IMR-90 (cell line): ENCODE results near the gene CEACAM21. TPM values are rescaled to one million over a fixed set of nuclear protein-coding genes. Genes with fewer than 3 reads are reported as not detected.

Experiments
- ATAC-seq: fragments of 200-7000 bp; cut with Tn5 transposase; 2 replicates; pipeline ENCODE4 v1.9.1; 2020; ENCODE audit warnings: low read depth, mild to moderate bottlenecking, moderate library complexity
- BruUV-seq: library from RNA; stranded (reverse); fragments of 400-500 nt; replicated peaks from 2 replicates; lab custom pipeline; 2021; lab: Mats Ljungman, UMichigan
- CTCF ChIA-PET: fragments of 300-600 bp; formaldehyde crosslinking; extraction: SDS; loops from one replicate; lab custom pipeline; 2021; ENCODE audit warnings: antibody characterized with exemption; lab: Yijun Ruan, JAX
- POLR2A ChIA-PET: fragments of 300-600 bp; sonication (Branson Sonifier 250); formaldehyde crosslinking; loops from one replicate; lab custom pipeline; 2022; ENCODE audit warnings: antibody characterized with exemption; ENCODE audit not compliant: unreplicated experiment; lab: Charles Lee
- DNase-seq: peaks from one replicate; pipeline ENCODE4 v3.0.0; 2013
- H2AFZ ChIP-seq: replicated peaks from 2 replicates; pipeline ENCODE3; 2013; ENCODE audit warnings: low read length, mild to moderate bottlenecking; ENCODE audit not compliant: poor library complexity
- H2AK5ac ChIP-seq: 2 replicates; pipeline ENCODE4 v1.6.1; 2013; ENCODE audit warnings: low read depth, low read length, inconsistent platforms
- H2AK9ac ChIP-seq: replicated peaks from 2 replicates; pipeline ENCODE3; 2013; ENCODE audit warnings: mild to moderate bottlenecking, low read depth, low read length, moderate library complexity; ENCODE audit not compliant: poor library complexity
- H2BK120ac ChIP-seq: 2 replicates; pipeline ENCODE4 v1.6.1; 2013; ENCODE audit warnings: low read depth, low read length, inconsistent platforms
- H2BK15ac ChIP-seq: 3 replicates; pipeline ENCODE4 v1.6.1; 2013; ENCODE audit warnings: low read depth, low read length, inconsistent platforms
- H2BK20ac ChIP-seq: 2 replicates; pipeline ENCODE4 v1.6.1; 2013; ENCODE audit warnings: low read depth, mild to moderate bottlenecking, inconsistent platforms, low read length, moderate library complexity
- H2BK5ac ChIP-seq: 2 replicates; pipeline ENCODE4 v1.6.1; 2013; ENCODE audit warnings: mild to moderate bottlenecking, low read depth, low read length, inconsistent platforms; ENCODE audit not compliant: poor library complexity, severe bottlenecking
- H3K14ac ChIP-seq: replicated peaks from 2 replicates; pipeline ENCODE4 v1.6.1; 2013; ENCODE audit warnings: low read depth, low read length, inconsistent platforms
- H3K18ac ChIP-seq: 2 replicates; pipeline ENCODE4 v1.6.1; 2013; ENCODE audit warnings: low read depth, low read length, control low read depth
- H3K23ac ChIP-seq: 2 replicates; pipeline ENCODE4 v1.6.1; 2013; ENCODE audit warnings: low read depth, low read length, inconsistent platforms
- H3K27ac ChIP-seq: 2 replicates; pipeline ENCODE4 v1.5.1; 2013; ENCODE audit warnings: mild to moderate bottlenecking, control low read depth, low read length; ENCODE audit not compliant: insufficient read depth
- H3K27me3 ChIP-seq: 2 replicates; pipeline ENCODE4 v1.6.1; 2013; ENCODE audit warnings: low read length; ENCODE audit not compliant: control insufficient read depth, insufficient read depth
- H3K36me3 ChIP-seq: 2 replicates; pipeline ENCODE4 v1.6.1; 2013; ENCODE audit warnings: low read length, mixed read lengths; ENCODE audit not compliant: control insufficient read depth, insufficient read depth
- H3K4ac ChIP-seq: 2 replicates; pipeline ENCODE4 v1.6.1; 2013; ENCODE audit warnings: low read depth, low read length, inconsistent platforms
- H3K4me1 ChIP-seq: 2 replicates; pipeline ENCODE4 v1.6.1; 2013; ENCODE audit warnings: low read length, mixed read lengths; ENCODE audit not compliant: control insufficient read depth, insufficient read depth
- H3K4me2 ChIP-seq: 2 replicates; pipeline ENCODE4 v1.6.1; 2013; ENCODE audit warnings: low read depth, mild to moderate bottlenecking, control low read depth, low read length, moderate library complexity
- H3K4me3 ChIP-seq: 2 replicates; pipeline ENCODE4 v1.5.1; 2013; ENCODE audit warnings: low read depth, mild to moderate bottlenecking, control low read depth, low read length, moderate library complexity; ENCODE audit not compliant: insufficient read depth
- H3K56ac ChIP-seq: 2 replicates; pipeline ENCODE4 v1.6.1; 2013; ENCODE audit warnings: low read length, inconsistent platforms; ENCODE audit not compliant: insufficient read depth; ENCODE audit errors: extremely low read depth
- H3K79me1 ChIP-seq, 2 experiments: 2 replicates each; pipeline ENCODE4 v1.6.1; 2013; ENCODE audit warnings: low read length in 2 of 2, inconsistent platforms in 1 of 2, low read depth in 1 of 2
- H3K9ac ChIP-seq: 2 replicates; pipeline ENCODE4 v1.6.1; 2013; ENCODE audit warnings: low read depth, low read length, control low read depth
- H3K9me1 ChIP-seq: 2 replicates; pipeline ENCODE4 v1.6.1; 2013; ENCODE audit warnings: low read length, inconsistent platforms; ENCODE audit not compliant: insufficient read depth
- H3K9me3 ChIP-seq: 2 replicates; pipeline ENCODE4 v1.6.1; 2013; ENCODE audit warnings: low read length; ENCODE audit not compliant: control insufficient read depth, insufficient read depth
- H4K20me1 ChIP-seq: 2 replicates; pipeline ENCODE4 v1.6.1; 2013; ENCODE audit warnings: low read length, inconsistent platforms; ENCODE audit not compliant: insufficient read depth
- H4K5ac ChIP-seq: 2 replicates; pipeline ENCODE4 v1.6.1; 2013; ENCODE audit warnings: mild to moderate bottlenecking, low read depth, low read length, control low read depth
- H4K8ac ChIP-seq, 2 experiments: 2 replicates each; pipeline ENCODE4 v1.6.1; 2013; ENCODE audit warnings: low read depth in 2 of 2, low read length in 2 of 2, control low read depth in 1 of 2, inconsistent platforms in 1 of 2
- H4K91ac ChIP-seq: 2 replicates; pipeline ENCODE4 v1.6.1; 2013; ENCODE audit warnings: low read depth, low read length, inconsistent platforms; ENCODE audit not compliant: insufficient read depth
- BHLHE40 ChIP-seq: fragments of 150-350 bp; IDR thresholded peaks from 2 replicates; pipeline ENCODE4 v1.6.1; 2016; ENCODE audit warnings: mild to moderate bottlenecking, low read depth, low read length
- CEBPB ChIP-seq: IDR thresholded peaks from 2 replicates; pipeline ENCODE4 v1.6.1; 2012; ENCODE audit warnings: low read depth, low read length, improper control_type of control experiment
- CHD1 ChIP-seq: IDR thresholded peaks from 2 replicates; pipeline ENCODE4 v1.6.1; 2012; ENCODE audit warnings: low read depth, low read length, improper control_type of control experiment
- ELK1 ChIP-seq: fragments of 150-350 bp; IDR thresholded peaks from 2 replicates; pipeline ENCODE4 v1.6.1; 2016; ENCODE audit warnings: low read depth, mild to moderate bottlenecking, low read length, moderate library complexity, borderline replicate concordance
- FOS ChIP-seq: fragments of 150-350 bp; IDR thresholded peaks from 2 replicates; pipeline ENCODE4 v1.6.1; 2016; ENCODE audit warnings: low read depth, low read length
- MAFK ChIP-seq: IDR thresholded peaks from 2 replicates; pipeline ENCODE4 v1.6.1; 2012; ENCODE audit warnings: low read depth, low read length, improper control_type of control experiment
- MAZ ChIP-seq: IDR thresholded peaks from 2 replicates; pipeline ENCODE4 v1.6.1; 2012; ENCODE audit warnings: low read depth, mild to moderate bottlenecking, low read length, improper control_type of control experiment, moderate library complexity, borderline replicate concordance
- MXI1 ChIP-seq: IDR thresholded peaks from 2 replicates; pipeline ENCODE4 v1.6.1; 2012; ENCODE audit warnings: low read depth, mild to moderate bottlenecking, low read length, moderate library complexity, borderline replicate concordance
- NFE2L2 ChIP-seq: fragments of 150-350 bp; IDR thresholded peaks from 2 replicates; pipeline ENCODE4 v1.6.1; 2016; ENCODE audit warnings: low read depth, mild to moderate bottlenecking, low read length
- POLR2A ChIP-seq: IDR thresholded peaks from 2 replicates; pipeline ENCODE4 v1.6.1; 2012; ENCODE audit warnings: mild to moderate bottlenecking, low read depth, low read length
- RAD21 ChIP-seq: IDR thresholded peaks from 2 replicates; pipeline ENCODE4 v1.6.1; 2012; ENCODE audit warnings: low read length, improper control_type of control experiment
- RCOR1 ChIP-seq: IDR thresholded peaks from 2 replicates; pipeline ENCODE4 v1.6.1; 2012; ENCODE audit warnings: mild to moderate bottlenecking, low read length, improper control_type of control experiment; ENCODE audit not compliant: insufficient replicate concordance
- RFX5 ChIP-seq: IDR thresholded peaks from 2 replicates; pipeline ENCODE4 v1.8.0; 2012; ENCODE audit warnings: low read depth, mild to moderate bottlenecking, low read length, moderate library complexity
- SMC3 ChIP-seq: fragments of 150-350 bp; IDR thresholded peaks from 2 replicates; pipeline ENCODE4 v1.6.1; 2016; ENCODE audit warnings: low read depth, mild to moderate bottlenecking, antibody characterized with exemption, low read length, moderate library complexity
- USF2 ChIP-seq: fragments of 150-350 bp; IDR thresholded peaks from 2 replicates; pipeline ENCODE4 v1.6.1; 2017; ENCODE audit warnings: mild to moderate bottlenecking, antibody characterized with exemption, low read length, low read depth
- WGBS, 2 experiments: methylation state at CpG; one replicate each; pipeline versions ENCODE4 v1.1.5 to v1.1.7; 2013; ENCODE audit warnings: missing lambda C conversion rate in 2 of 2; ENCODE audit not compliant: insufficient read length in 1 of 2; ENCODE audit errors: extremely low coverage in 2 of 2; 5-methylcytosine and 5-hydroxymethylcytosine counted together
- dilution Hi-C: fragments of 300-500 bp; cut with HindIII; formaldehyde crosslinking; loops from one replicate; pipeline ENCODE4 v1.14.3; 2018; ENCODE audit warnings: low sequenced_read_pairs; ENCODE audit not compliant: unreplicated experiment
- in situ Hi-C: fragments of 300-500 bp; cut with MboI; formaldehyde crosslinking; loops from 3 replicates; pipeline ENCODE4 v1.14.3; 2019; ENCODE audit warnings: low sequenced_read_pairs, inconsistent platforms, mixed read lengths
- intact Hi-C: fragments of 100-400 bp; cut with micrococcal nuclease; formaldehyde crosslinking; loops from 2 replicates; pipeline ENCODE4 v1.10.0; 2022
- polyA plus RNA-seq, 3 experiments: library from polyadenylated mRNA; depleted of rRNA; stranded (reverse); fragments of >200 nt; gene quantifications; 2 replicates each; pipeline ENCODE4 v1.2.3, GENCODE V29; 2012; ENCODE audit warnings: low replicate concordance in 1 of 3
- total RNA-seq: library from RNA; depleted of rRNA; stranded (reverse); fragments of >200 nt; gene quantifications from 2 replicates; pipeline ENCODE4 v1.2.3, GENCODE V29; 2012
- TF ChIP-seq, protein P1 (sequence below): conservative IDR thresholded peaks from 2 replicates; pipeline ENCODE4 v1.5.1; 2012; ENCODE audit warnings: mild to moderate bottlenecking, low read depth, low read length, improper control_type of control experiment

CEACAM21 gene
- total and polyA plus RNA-seq, 2 of the 4 experiments (the other 2 are of a cell fraction) = not detected

GRCh38 chr19:41599175-41599966 is 23.4 kb downstream of the CEACAM21 start:
- H3K4me1 ChIP-seq = no peaks in the 10 kb centered on the region
- H3K4me2 ChIP-seq = no peak overlapping the region
- no TSS peak for BruUV-seq
- H3K79me1 ChIP-seq = no peaks in the 10 kb centered on the region
- WGBS, 2 experiments = no CpG with 5 or more reads among the region's 6 CpGs
- H3K9ac ChIP-seq = no peak overlapping the region
- no peaks in the 10 kb centered on the region for H3K9me1 ChIP-seq
- DNase-seq = no peak
- H3K4me3 ChIP-seq = no peak overlapping the region
- H4K5ac ChIP-seq = no peak overlapping the region
- H2AK5ac ChIP-seq = no peak overlapping the region
- no peak overlapping the region for H2AK9ac ChIP-seq
- no peak overlapping the region for H2BK15ac ChIP-seq
- H4K91ac ChIP-seq = no peak overlapping the region
- H2BK5ac ChIP-seq = no peak overlapping the region
- intact Hi-C loops (no loop called here), dilution Hi-C loops (no loop called here), in situ Hi-C loops (no loop called here)
- peaks cover 3% of the 10 kb centered on the region; the same call in 1 of the 2 replicates for H4K20me1 ChIP-seq
- ChIA-PET CTCF (no interaction called here), POLR2A (no interaction called here)
- no peak overlapping the region for H3K4ac ChIP-seq
- no peak overlapping the region for H3K18ac ChIP-seq
- TF ChIP-seq ELK1 (no peak), MXI1 (no peak), NFE2L2 (no peak), CHD1 (no peak), RAD21 (no peak), MAFK (no peak), SMC3 (no peak), RFX5 (no peak), MAZ (no peak), FOS (no peak), POLR2A (no peak), RCOR1 (no peak), CEBPB (no peak), BHLHE40 (no peak), USF2 (no peak)
- TF ChIP-seq, protein P1, sequence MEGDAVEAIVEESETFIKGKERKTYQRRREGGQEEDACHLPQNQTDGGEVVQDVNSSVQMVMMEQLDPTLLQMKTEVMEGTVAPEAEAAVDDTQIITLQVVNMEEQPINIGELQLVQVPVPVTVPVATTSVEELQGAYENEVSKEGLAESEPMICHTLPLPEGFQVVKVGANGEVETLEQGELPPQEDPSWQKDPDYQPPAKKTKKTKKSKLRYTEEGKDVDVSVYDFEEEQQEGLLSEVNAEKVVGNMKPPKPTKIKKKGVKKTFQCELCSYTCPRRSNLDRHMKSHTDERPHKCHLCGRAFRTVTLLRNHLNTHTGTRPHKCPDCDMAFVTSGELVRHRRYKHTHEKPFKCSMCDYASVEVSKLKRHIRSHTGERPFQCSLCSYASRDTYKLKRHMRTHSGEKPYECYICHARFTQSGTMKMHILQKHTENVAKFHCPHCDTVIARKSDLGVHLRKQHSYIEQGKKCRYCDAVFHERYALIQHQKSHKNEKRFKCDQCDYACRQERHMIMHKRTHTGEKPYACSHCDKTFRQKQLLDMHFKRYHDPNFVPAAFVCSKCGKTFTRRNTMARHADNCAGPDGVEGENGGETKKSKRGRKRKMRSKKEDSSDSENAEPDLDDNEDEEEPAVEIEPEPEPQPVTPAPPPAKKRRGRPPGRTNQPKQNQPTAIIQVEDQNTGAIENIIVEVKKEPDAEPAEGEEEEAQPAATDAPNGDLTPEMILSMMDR = no peak
- no peak overlapping the region for H2BK20ac ChIP-seq
- no peak overlapping the region for H4K8ac ChIP-seq
- H2BK120ac ChIP-seq = no peak overlapping the region
- H3K9me3 ChIP-seq = no peaks in the 10 kb centered on the region
- H3K27me3 ChIP-seq = no peaks in the 10 kb centered on the region
- no peak for ATAC-seq
- H2AFZ ChIP-seq = no peak overlapping the region
- no peak overlapping the region for H3K56ac ChIP-seq
- H3K14ac ChIP-seq = no peak overlapping the region
- no peak overlapping the region for H3K27ac ChIP-seq
- H3K36me3 ChIP-seq = no peaks in the 10 kb centered on the region
- H3K23ac ChIP-seq = no peak overlapping the region
